ENCODE results near the gene CRACDL.

Gene CRACDL

GRCh38 chr2:98803405-98804264 is 132.4 kb downstream of the CRACDL start:
- no peak for DNase-seq (ENCODE audit: low spot score)

- no peak for DNase-seq (ENCODE audit: low spot score)
Observed at GRCh38 chr2:98802344-98802743, 133.7 kb downstream of the CRACDL start.

- DNase-seq (ENCODE audit: low spot score), result no peak
Observed at GRCh38 chr2:98801921-98802321, 134.1 kb downstream of the CRACDL start.

GRCh38 chr2:98801286-98801685 is 134.7 kb downstream of the CRACDL start:
- no peak for DNase-seq (ENCODE audit: low spot score)

GRCh38 chr2:98800330-98801064 is 135.5 kb downstream of the CRACDL start:
- DNase-seq (ENCODE audit: low spot score), result no peak

- no peak for DNase-seq (ENCODE audit: low spot score)
Observed at GRCh38 chr2:98799375-98800329, 136.4 kb downstream of the CRACDL start.

- DNase-seq (ENCODE audit: low spot score), result no peak
Observed at GRCh38 chr2:98796775-98797544, 139.1 kb downstream of the CRACDL start.

- DNase-seq (ENCODE audit: low spot score), result no peak
Observed at GRCh38 chr2:98795891-98796676, 139.9 kb downstream of the CRACDL start.

- no peak for DNase-seq (ENCODE audit: low spot score)
Observed at GRCh38 chr2:98793897-98794830, 141.9 kb downstream of the CRACDL start.

GRCh38 chr2:98793275-98793674 is 142.8 kb downstream of the CRACDL start:
- no peak for DNase-seq (ENCODE audit: low spot score)

- DNase-seq (ENCODE audit: low spot score), result no peak
Observed at GRCh38 chr2:98790221-98790620, 145.8 kb downstream of the CRACDL start.

GRCh38 chr2:98787700-98788099 is 148.3 kb downstream of the CRACDL start:
- DNase-seq (ENCODE audit: low spot score), result no peak

GRCh38 chr2:98786179-98786578 is 149.8 kb downstream of the CRACDL start:
- no peak for DNase-seq (ENCODE audit: low spot score)

GRCh38 chr2:98782570-98782969 is 153.5 kb downstream of the CRACDL start:
- DNase-seq (ENCODE audit: low spot score), result no peak

GRCh38 chr2:98781822-98782221 is 154.2 kb downstream of the CRACDL start:
- DNase-seq (ENCODE audit: low spot score), result no peak

GRCh38 chr2:98778741-98779483 is 157.1 kb downstream of the CRACDL start:
- DNase-seq (ENCODE audit: low spot score), result no peak

- DNase-seq (ENCODE audit: low spot score), result no peak
Observed at GRCh38 chr2:98778151-98778550, 157.9 kb downstream of the CRACDL start.

- no peak for DNase-seq (ENCODE audit: low spot score)
Observed at GRCh38 chr2:98777710-98778109, 158.3 kb downstream of the CRACDL start.

Measured in SK-N-DZ (cell line).